ENCODE data around the gene TMEM273.

The TMEM273 gene

DNA sequence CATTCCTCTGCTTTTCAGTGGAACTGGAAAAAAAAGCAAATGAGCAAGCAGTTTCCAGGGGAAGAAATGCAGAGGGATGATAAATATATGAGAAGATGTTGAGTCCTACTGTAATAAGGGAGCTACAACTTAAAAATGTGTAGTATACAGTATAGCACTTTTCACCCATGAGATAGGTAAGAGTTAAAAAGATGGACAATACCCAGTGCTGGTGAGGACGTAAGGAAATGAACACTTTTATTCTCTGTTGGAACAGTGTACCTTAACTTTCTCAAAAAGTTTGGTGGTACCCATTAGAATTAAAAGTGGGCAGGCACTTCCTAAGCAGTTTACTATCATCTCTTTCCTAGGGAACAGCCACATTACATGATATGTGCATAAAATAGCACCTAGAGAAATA, 51.7 kb downstream of the TMEM273 start:
- DNase-seq = no peak

DNA sequence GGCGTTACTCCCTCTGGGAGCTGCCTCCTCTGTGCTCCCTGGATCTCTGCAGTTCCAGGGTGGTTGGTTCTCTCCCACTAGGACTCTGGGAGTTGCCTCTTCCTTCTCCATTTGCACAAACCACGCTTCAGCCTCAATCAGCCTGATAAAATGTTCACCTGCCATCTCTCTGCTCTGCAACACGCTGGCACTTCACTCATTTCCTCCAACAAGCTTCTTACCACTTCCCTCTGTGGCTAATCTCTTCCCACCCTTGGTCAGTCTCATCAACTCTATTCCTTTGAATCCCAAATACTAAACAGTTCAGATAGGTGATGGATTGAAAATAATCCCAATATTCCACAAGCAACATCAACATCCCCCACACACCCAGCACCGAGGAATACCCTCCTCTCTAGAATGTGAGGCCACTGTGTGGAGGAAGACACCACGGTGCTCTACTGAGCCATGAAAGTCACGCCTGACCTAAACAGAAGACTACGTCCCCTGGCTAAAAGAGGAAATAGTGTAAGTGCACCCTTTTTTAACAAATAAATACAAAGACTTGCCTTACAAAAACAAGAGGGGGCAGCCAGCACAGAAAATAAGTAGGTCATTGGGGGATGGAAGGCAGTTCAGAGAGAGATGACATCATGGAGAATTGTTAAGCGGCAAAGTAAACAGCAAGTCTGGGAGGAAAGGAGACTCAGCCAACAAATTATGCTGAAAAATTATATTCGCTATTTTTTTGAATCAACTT, 52.4 kb downstream of the TMEM273 start:
- no peak for DNase-seq

DNA sequence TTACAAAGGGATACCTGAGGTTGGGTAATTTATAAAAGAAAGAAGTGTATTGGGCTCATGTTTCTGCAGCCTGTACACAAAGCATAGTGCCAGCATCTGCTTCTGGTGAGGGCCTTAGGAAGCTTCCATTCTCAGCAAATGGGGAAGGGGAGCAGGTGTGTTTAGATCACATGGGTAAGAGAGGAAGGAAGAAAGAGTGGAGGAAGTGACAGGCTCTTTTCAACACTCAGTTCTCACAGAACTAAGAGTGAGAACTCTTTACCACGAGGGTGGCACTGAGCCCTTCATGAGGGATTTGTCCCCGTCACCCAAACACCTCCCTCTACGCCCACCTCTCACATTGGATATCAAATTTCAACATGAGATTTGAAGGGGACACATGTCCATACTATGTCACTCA, 53.9 kb downstream of the TMEM273 start:
- no peak for DNase-seq

DNA sequence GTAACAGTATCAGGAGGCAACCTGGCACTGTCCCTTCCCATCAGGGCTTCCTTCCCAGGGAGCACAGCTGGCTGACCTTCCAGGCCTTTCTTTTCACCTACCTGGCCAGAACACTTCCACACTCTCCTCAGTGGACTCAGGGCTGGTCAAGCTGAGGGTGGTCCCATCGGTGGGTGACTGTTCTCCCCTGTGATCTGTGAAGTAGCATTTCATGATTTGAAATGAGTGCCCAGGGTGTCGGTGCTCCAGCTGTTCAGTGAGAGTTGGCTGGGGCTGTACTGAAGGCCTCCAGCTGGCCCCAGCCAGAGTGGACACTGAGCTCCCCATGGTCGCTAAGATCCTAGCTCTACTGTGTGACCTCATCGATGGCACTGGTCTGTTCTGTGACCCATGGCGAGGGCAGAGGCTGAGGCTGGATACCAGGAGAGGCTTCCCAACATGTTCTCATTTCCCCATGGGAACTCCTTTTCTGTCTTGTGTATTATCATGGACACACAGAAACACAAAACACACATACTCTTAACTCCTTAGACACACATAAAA, 54.4 kb downstream of the TMEM273 start, which contains the start of gene FAM170B:
FAM170B (minus strand) TSS at position 316 of the 543 bp plus-strand sequence; CDS start at position 213, 103 bp downstream.
- DNase-seq = no peak

DNA sequence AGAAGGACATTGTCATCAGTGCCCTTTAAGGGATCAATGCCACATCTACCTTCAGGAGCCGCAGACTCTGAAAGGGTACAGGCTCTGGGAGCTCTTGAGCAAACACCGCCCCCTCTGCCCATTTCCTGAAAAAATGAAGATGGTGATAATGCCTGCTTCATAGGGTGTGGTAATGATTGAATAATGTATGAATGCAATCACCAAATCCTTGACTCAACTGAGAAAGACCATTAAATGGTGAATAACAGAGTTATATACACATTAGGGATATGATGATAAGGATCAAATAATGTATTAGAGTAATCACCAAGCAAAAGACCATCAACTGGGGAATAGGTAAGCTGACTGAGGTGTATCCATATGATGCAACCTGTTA, 55.8 kb downstream of the TMEM273 start:
- no peak for DNase-seq

DNA sequence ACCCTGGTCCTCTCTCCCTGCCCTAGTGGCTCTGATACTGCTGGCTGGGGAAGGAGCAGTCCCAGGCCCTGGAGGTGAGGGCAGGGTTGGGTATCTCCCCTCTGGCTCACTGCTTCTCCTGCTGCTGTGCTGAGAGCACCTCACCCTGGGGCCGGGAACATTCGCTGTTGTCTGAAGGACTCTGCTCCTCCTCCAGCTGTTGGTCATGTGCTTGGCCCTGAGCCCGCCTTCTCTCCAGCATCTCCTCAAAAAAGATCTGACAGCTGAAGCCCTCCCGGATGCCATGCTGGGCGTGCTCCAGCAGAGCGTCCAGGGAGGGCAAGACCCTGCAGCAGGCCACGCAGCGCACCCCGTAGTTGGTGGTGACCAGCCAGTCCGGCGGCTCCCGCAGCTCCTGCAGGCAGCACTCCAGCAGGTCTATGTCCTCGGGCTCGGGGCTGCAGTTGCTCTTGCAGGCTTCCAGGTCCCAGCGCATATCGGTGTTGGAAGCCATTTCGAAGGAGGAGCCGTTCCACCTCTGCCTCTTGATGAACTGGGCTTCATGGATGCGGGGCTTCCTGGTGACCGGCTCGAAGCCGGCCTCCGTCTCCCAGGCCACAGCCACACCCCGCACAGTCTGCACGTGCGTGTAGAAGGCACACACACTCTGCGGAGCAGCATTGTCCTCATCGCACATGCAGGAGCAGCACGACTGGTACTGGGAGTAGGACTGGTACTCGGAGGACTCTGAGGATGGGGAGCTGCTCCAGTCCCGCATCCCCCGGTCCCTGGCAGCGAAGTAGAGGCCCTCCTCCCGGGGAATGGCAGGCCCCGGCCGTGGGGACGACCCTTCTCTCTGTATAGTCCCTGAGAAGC, 56.5 kb downstream of the TMEM273 start:
- DNase-seq = no peak

DNA sequence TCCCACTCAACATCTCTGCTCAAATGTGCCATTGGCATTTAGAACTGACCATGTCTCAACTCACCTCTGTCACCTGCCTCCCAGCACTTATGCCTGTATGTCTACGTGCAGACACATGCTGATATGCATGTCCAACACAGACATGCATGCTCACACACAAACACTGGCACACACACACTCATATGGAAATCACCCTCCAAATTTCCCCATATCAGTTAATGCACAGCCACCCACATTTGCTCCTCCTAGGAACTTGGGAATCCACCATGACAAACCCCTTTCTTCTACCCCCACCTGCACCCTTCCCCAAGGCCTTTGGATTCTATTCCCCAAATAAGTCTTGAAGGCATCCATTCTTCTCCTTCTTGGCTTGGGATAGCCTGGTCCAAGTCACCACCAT, 58.8 kb downstream of the TMEM273 start:
- no peak for DNase-seq

DNA sequence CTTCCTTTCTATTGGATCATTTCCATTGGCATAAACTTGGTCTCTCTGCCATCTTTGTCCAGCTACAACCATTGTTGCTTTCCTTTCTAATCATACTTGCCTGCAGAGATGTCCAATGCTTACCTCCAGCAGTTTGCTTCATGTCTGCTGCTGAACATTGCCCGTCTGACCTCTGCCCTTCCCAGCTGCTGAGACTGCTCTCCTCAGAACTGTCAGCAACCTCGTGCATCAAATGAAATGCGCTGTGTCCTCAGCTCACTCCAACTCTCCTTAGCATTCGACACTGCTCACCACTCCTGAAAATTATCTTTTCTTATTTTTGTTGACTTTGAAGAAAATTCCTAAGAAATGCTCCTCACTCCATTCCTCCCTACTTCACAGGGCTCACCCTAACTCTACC, 59.3 kb downstream of the TMEM273 start:
- no peak for DNase-seq

DNA sequence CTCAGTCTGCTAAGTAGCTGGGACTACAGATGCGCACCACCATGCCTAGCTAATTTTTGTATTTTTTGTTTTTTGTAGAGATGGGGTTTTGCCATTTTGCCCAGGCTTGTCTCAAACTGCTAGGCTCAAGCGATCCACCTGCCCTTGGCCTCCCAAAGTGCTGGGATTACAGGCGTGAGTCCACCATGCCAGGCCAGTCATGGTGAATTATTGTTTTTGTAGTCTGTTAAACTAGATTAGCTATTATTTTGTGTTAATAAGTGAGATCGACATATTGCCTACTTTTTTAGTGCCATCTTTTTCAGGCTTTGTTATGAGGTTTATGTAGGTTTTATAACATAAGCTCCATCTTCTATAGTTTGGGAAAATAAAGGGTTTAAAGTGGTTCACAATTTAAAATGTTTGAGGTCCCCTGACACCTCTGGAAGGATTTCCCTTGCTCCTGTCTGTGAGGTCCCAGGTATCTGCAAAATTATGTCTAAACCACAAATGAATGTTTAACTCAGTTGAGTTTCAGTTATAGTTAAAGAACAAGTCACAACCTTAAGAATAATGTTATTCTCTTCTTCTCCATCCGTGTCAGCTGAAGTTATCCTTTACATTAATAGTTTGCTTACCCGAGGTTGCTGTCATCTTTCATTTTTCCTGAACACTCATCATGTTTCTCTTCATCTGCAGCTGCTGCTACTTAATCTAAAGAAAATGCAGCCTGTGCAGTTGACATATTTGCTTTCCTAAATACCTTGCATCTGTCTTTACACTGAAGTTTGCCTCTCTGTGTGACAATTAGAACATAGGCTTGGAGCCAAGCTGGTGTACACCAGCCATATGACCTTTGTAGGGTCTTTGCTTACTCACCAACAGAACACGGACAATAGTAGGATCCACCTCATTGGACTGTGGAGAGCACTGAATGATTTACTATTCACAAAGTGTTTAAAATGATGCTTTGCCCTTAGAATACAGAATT, 63.9 kb downstream of the TMEM273 start:
- no peak for DNase-seq

DNA sequence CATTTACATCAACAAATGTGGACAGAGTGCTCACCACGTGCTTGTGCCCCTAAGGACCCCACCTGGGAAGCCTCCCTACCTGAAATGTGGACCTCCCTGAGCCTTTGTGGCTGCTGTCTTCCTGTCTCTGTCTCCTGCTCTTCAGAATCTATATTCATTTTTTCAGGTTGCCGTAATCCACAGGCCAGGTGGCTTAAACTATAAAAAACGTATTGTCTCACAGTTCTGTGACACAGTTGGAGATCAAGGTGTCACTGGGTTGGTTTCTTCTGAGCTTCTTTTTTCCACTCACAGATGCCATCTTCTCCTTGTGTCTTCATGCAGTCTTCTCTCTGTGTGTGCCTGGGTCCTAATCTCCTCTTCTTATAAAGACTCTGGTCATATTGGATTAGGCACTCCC, 67.3 kb downstream of the TMEM273 start:
- DNase-seq = no peak

DNA sequence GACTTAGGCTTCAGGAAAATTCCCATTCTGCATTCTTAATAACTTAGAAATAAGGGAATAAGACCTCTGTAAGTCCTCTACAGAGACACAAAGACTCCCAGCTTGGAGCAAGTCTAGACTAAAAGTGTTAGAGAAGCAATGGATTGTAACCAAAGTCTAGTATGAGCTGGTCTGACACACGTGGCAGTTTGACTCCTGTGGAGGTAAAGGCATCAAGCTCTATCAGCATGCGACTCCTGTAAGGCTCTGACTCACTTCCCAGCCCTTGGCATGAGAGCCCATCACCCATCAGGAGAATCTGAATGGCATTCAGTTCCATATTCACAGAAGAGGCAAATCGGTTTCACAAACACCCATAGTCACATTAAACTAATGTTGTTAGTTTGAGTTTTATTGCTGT, 68.4 kb downstream of the TMEM273 start:
- DNase-seq = no peak

DNA sequence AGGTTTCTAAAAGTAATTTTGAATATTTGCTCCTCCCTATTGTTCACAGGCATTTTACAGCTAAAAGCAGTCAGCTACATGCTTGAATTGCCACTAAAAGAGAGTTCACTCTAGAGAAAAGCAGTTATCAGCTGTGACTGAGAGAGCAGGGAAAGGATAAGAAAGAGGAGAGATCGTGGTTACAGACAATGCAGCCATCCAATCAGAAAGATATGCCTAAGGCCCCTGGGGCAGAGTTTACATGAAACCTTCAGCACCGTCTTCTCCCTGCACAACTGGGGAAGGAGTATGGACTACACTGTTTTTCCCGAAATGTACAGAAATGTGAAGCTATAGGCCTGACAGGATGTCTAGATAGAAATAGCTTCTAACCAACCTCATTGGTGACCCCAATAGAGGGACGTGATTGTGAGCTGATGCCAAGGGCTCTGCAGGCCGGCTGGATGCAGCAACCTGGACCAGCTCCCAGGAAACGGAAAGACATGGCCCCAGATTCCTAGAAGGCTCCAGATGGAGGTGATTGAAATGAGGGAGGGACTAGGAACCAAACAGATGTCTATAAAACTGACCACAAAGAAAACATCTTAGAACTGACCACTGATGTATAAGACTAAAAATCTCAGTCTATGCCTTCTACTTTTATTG, 69.6 kb downstream of the TMEM273 start:
- DNase-seq = no peak

DNA sequence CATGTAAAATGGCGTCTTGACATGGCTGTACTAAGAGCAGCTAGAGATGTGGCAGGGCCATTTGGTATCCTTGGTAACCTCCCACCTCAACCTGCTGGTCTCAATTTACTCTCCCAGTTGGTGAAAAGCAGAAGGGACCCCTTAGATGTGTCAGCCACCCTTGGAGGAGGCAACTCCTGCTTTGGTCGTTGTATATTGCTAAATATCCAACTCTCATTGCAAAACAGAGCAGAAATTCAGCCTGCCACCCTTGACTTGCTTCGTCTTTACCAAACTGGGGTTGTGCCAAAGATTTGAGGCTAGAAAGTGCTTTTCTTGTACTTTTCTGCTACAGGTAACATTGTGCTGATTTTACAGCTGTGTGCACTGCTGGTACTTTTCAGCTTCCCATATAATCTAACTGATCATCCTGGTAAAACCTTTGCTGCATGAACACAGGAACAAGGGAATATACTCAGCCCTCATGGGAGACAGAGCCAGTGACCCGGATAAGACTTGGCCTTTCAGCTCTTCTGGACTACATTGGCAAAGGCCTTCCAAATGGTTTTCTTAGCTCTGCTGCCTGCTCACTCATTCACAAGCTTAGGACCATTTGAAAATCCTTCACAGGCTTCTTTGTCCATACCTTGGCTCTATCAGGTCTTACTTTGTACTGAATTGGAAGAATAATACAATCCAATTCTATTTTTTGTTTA, 70.7 kb downstream of the TMEM273 start:
- no peak for DNase-seq

DNA sequence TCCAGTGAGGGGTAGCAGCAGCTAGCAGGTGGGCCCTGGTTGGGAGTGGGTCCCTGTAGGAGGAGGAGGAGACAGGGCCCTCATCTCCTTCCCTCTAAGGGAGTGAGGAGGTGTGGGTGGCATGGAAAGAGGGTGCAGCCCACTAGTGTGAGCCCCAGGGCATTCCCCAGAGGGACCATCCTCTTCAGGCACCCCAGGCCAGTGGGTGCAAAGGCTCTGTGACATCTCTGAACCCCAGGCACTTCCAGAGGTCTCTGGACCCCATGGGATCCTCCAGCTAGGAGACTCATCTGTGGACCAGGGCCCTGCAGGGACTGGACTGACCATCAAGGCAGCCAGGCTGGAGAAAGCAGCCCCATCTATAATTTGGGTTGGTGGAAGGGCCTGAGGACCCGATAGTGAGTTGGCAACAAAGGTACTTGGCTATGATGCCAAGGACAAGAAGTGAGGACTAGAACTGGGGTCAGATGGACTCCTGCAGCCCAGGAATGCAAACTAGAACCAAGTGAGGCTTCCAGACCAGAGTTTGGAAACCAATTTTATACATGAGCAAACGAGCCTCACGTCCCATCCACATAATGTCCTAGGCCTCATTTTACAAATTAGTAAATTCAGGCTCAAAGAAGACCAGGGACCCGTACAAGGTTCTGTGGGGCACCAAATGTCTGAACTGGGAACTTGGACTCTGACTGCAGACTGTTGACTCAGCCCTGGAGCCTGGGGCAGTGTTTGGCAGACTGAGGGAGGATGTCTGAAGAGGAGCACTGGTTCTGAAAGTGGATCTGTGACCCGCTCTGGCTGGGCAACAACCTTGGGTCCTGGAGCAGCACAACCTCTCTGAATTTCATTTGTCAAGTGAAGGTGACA, 71.4 kb downstream of the TMEM273 start:
- DNase-seq = no peak

DNA sequence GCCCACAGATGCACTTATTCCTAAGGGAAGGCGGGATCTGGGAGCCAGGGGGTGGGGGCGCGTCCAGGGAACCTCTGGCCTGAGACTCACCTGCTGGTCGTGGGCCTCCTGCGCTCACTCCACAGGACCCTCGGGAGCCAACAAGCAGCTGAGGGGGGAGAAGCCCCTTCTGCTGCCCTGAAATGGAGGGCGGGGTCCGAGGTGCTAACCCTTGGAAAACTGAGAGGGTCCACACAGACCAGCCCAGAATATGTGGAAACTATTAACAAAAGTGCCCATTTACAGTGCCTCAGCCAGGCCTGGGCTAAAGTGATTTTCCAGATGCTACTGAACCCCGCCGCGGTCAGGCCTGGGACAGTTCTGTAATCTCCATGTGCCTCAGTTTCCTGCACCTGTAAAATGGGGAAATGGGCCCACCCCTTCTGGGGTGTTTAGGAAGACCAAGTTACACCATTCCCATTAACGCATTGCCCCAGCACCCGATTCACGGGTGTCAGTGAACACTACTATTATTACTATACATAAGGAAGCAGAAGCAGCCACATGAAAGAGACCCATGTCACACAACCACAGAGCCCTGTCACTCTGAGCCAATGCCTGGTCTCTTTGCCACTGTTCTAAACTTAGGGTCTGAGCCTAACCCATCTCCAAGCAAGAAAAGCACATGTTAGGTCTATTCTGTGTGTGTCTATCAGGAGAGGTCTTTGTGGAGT, 72.2 kb downstream of the TMEM273 start:
- no peak for DNase-seq

DNA sequence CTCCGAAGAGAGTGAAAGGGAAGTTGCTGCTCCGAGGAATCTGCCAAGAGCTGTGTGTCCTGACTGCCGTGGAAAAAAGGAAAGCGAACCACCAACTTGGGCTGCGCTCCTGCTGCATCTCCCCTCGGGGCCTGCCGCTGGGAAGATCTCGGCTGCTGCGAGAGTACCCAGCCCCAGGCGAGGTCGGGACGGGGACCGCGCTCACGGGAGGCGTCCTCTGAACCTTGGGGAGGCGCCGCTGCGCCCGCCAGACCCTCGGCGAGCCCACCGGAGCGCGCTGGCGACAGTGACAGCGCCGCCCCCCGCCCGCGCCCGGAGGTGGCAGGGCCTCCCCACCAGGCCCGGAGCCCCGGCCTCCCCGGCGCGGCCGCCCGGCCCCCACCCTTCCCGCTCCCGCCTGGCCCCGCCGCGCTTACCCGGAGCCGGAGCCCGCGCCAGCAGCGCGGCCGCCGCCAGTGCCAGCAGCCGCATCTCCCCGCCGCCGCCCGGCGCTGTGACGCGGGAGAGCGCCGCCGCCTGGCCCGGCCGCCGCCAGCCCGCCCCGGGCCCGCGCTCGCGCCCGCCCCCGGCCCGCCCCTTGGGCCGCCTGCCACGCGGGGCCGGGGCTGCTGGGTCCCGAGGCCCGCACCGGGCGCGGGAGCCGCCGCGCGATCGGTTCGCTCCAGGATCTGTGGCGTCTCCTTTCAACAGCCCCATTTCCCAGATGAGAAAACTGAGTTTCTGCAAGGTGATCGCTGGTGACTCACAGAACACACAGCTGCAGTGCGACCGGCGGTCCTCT, 73.0 kb downstream of the TMEM273 start, which contains the start of gene VSTM4:
VSTM4 (minus strand) TSS at position 508 of the 781 bp plus-strand sequence; CDS start at position 471, 37 bp downstream.
- no peak for DNase-seq

DNA sequence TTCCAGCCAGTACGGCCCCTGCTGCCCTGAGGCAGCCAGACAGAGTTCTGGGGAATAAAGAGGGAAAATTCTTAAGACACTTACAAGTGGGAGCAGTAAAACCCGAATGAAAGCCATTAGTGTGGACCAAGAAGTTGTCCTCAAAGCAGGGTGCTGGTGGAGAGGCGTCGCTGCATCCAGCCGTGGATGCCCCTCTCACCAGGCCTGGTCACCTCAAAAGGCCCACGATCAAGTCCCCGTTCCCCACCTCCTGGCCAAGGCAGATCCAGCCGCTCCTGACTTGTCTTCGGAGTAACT, 73.5 kb downstream of the TMEM273 start:
- DNase-seq = no peak

DNA sequence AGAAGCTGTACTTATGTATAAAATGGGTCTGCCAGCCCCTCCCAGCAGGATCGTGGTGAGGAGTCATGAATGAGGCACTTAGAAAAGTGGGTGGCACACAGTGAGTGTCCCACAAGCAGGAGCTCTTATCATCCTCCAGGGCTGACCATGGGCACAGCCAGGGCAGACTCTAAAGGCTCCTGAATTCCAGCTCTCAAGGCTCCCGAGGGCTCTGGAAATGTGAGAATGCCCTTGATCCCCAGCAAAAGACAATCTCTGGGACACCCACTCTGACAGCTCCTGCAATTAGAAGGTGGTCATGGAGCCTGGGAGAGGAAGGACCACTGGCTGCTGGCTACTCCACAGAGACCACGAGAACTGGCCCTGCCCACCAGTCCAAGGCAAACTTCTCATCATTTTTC, 74.5 kb downstream of the TMEM273 start:
- no peak for DNase-seq

DNA sequence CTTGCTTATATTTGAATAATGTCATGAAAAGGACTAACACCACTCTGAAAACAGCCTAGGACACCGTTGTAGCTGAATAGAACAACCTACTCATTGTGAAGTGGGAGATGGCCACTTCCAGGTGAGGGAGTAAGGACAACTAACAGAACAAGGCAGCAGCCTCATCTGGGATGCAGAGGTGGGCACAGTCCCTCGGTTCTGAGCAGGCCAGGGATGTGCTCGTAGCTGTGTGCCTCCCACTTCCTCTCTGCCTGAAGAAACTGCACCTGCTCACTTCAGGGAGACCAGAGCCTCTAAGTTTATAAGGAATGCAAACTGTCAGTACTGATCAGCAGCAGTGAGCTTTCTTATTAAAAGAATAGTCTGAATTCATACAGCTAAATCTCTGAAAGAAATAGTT, 75.3 kb downstream of the TMEM273 start:
- DNase-seq = no peak

All from CD4-positive, alpha-beta T cell treated with Interleukin-10 for 1 hour (primary cell).